Prostate gland (tissue), 2 donors: ENCODE measurements around the gene PCBP4.

Experiments
- CTCF ChIP-seq, 4 experiments: fragments of 200-600 bp in 2 of 4; fragments of 450-650 bp in 2 of 4; sonication (generic) in 2 of 4; IDR thresholded peaks; 1 replicate in 3 of 4; 2 replicates in 1 of 4; pipeline ENCODE4 v1.5.1; 2016 to 2019; ENCODE audit warnings: antibody characterized with exemption in 4 of 4, mild to moderate bottlenecking in 2 of 4, moderate library complexity in 2 of 4
- POLR2A ChIP-seq: fragments of 450-650 bp; IDR thresholded peaks from one replicate; pipeline ENCODE4 v1.6.1; 2016; ENCODE audit warnings: antibody characterized with exemption, mild to moderate bottlenecking

GRCh38 chr3:51931756-51932155 lies 35.5 kb downstream of the PCBP4 start:
- TF ChIP-seq CTCF (IDR thresholded peaks at IDR 0.05) (no peak), POLR2A (no peak)
